Hepatocyte (in vitro differentiated cells): ENCODE measurements around the gene CCL14. TPM values are rescaled to one million over a fixed set of nuclear protein-coding genes. Genes with fewer than 3 reads are reported as not detected.

Experiments used
- DNase-seq: peaks from one replicate; pipeline ENCODE4 v3.0.0-alpha.2; 2016; ENCODE audit warnings: low spot score
- H2AFZ ChIP-seq: fragments of 200-600 bp; sonication (generic); 2 replicates; pipeline ENCODE4 v1.6.0; 2016; ENCODE audit warnings: antibody characterized with exemption, mild to moderate bottlenecking
- H3K27ac ChIP-seq: fragments of 200-600 bp; sonication (generic); 2 replicates; pipeline ENCODE4 v1.5.1; 2016; ENCODE audit warnings: mild to moderate bottlenecking
- H3K27me3 ChIP-seq: fragments of 200-600 bp; sonication (generic); 2 replicates; pipeline ENCODE4 v1.6.1; 2016
- H3K36me3 ChIP-seq: fragments of 200-600 bp; sonication (generic); replicated peaks from 2 replicates; pipeline ENCODE4 v1.5.1; 2016; ENCODE audit warnings: low read depth; ENCODE audit not compliant: insufficient read depth
- H3K4me1 ChIP-seq: fragments of 200-600 bp; sonication (generic); 2 replicates; pipeline ENCODE4 v1.5.1; 2016; ENCODE audit warnings: mild to moderate bottlenecking, moderate library complexity; ENCODE audit not compliant: insufficient read depth
- H3K4me2 ChIP-seq: fragments of 200-600 bp; sonication (generic); 2 replicates; pipeline ENCODE4 v1.6.0; 2016
- H3K4me3 ChIP-seq: fragments of 200-600 bp; sonication (generic); 2 replicates; pipeline ENCODE4 v1.5.1; 2016; ENCODE audit warnings: mild to moderate bottlenecking
- H3K79me2 ChIP-seq: fragments of 200-600 bp; sonication (generic); 2 replicates; pipeline ENCODE4 v1.6.0; 2017; ENCODE audit warnings: mild to moderate bottlenecking
- H3K9me2 ChIP-seq: fragments of 200-600 bp; sonication (generic); replicated peaks from 2 replicates; pipeline ENCODE4 v1.6.0; 2017; ENCODE audit warnings: mild to moderate bottlenecking; ENCODE audit not compliant: insufficient read depth
- H3K9me3 ChIP-seq: fragments of 200-600 bp; sonication (generic); 2 replicates; pipeline ENCODE4 v1.5.1; 2016; ENCODE audit warnings: low read depth, mild to moderate bottlenecking
- H4K20me1 ChIP-seq: fragments of 200-600 bp; sonication (generic); 2 replicates; pipeline ENCODE4 v1.6.0; 2016; ENCODE audit warnings: mild to moderate bottlenecking; ENCODE audit not compliant: insufficient read depth, poor library complexity, severe bottlenecking
- EZH2 ChIP-seq: fragments of 200-600 bp; sonication (generic); IDR thresholded peaks from 2 replicates; pipeline ENCODE4 v1.6.1; 2016; ENCODE audit warnings: antibody characterized with exemption, mild to moderate bottlenecking, borderline replicate concordance
- EZH2phosphoT487 ChIP-seq: fragments of 200-600 bp; sonication (generic); IDR thresholded peaks from one replicate; pipeline ENCODE4 v1.6.1; 2018; ENCODE audit warnings: antibody characterized with exemption, mild to moderate bottlenecking, low read depth, moderate library complexity; ENCODE audit not compliant: unreplicated experiment, severe bottlenecking
- WGBS: methylation state at CpG from one replicate; pipeline ENCODE4 v1.1.6; 2016; ENCODE audit warnings: low lambda C conversion rate; ENCODE audit errors: missing lambda C conversion rate; 5-methylcytosine and 5-hydroxymethylcytosine counted together
- polyA plus RNA-seq: library from polyadenylated mRNA; unstranded; fragments of >200 nt; fragmentation: Nextera tagmentation; extraction: Ambion mirVana; gene quantifications from 2 replicates; pipeline ENCODE4 v1.2.1, GENCODE V29; 2016
- total RNA-seq: library from RNA; depleted of rRNA; stranded (reverse); fragments of >200 nt; gene quantifications from 2 replicates; pipeline ENCODE4 v1.2.3, GENCODE V29; 2014
- TF ChIP-seq, protein P1 (sequence below): fragments of 200-600 bp; sonication (generic); IDR thresholded peaks from 2 replicates; pipeline ENCODE4 v1.5.1; 2016; ENCODE audit warnings: antibody characterized with exemption, mild to moderate bottlenecking; ENCODE audit not compliant: poor library complexity

The CCL14 gene
- total and polyA plus RNA-seq, 2 experiments from 2014 or later, result 0.27 to 0.56 TPM

DNA sequence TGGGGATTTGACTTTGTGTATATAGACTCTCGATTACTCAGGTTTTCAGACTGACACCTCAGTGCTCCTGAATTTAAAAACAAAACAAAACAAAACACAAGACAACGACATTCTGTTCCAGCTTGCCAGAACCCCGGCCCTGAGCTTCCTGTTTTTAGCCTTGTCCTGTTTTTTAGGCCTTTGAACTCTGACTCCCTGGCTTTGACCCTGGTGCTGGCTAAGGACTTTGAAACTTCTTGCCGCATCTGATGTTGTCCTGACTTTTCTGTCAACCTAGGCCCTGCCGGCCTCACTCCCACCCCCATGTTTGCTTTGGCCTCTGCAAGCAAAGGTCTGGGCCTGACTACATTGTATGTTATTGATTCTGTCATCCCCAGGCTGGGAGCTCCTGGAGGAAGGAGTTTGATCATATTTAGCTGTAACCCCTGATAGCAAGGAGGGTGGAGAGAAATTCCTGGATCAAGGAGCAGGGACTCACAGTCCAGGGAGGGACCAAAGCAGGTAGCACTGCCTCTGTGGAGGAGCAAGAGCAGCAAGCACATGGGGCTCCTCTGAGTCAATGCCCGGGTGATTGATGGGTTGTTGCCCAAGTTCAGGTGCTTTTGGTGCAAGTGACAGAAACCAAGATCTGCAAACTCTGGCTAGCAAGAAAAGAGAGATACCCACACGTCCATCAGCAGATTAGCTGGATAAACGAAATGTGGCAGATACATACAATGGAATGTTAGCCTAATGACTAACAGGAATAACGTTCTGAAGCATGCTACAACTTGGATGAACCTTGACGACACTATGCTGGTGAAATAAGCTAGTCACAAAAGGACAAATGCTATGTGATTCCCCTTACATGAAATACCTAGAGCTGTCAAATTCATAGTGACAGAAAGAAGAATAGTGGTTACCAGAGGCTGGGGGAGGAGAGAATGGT lies 12.9 kb downstream of the CCL14 start:
- TF ChIP-seq EZH2phosphoT487 (no peak), EZH2 (no peak)
- TF ChIP-seq, protein P1, sequence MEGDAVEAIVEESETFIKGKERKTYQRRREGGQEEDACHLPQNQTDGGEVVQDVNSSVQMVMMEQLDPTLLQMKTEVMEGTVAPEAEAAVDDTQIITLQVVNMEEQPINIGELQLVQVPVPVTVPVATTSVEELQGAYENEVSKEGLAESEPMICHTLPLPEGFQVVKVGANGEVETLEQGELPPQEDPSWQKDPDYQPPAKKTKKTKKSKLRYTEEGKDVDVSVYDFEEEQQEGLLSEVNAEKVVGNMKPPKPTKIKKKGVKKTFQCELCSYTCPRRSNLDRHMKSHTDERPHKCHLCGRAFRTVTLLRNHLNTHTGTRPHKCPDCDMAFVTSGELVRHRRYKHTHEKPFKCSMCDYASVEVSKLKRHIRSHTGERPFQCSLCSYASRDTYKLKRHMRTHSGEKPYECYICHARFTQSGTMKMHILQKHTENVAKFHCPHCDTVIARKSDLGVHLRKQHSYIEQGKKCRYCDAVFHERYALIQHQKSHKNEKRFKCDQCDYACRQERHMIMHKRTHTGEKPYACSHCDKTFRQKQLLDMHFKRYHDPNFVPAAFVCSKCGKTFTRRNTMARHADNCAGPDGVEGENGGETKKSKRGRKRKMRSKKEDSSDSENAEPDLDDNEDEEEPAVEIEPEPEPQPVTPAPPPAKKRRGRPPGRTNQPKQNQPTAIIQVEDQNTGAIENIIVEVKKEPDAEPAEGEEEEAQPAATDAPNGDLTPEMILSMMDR, result no peak
- no peaks in the 10 kb centered on the region for H3K36me3 ChIP-seq
- H2AFZ ChIP-seq, result no peak overlapping the region
- 30% methylated on average over 10 of the region's 10 CpGs for WGBS
- H3K27ac ChIP-seq, result peak overlapping the region; percentile 82
- H3K4me1 ChIP-seq, result peaks cover 27% of the 10 kb centered on the region
- peak overlapping the region; percentile 32 for H3K4me2 ChIP-seq
- H3K79me2 ChIP-seq, result no peaks in the 10 kb centered on the region
- H3K4me3 ChIP-seq, result no peak overlapping the region
- DNase-seq, result peak; percentile 61
- H3K27me3 ChIP-seq, result no peaks in the 10 kb centered on the region
- no peaks in the 10 kb centered on the region for H3K9me3 ChIP-seq
- no peaks in the 10 kb centered on the region for H4K20me1 ChIP-seq
- H3K9me2 ChIP-seq, result no peaks in the 10 kb centered on the region

- Histone ChIP-seq H3K36me3 (no peaks in the 10 kb centered on the region), H3K4me1 (peaks cover 27% of the 10 kb centered on the region), H3K9me3 (no peaks in the 10 kb centered on the region), H3K27ac (peak overlapping the region; percentile 82), H4K20me1 (no peaks in the 10 kb centered on the region), H3K79me2 (no peaks in the 10 kb centered on the region), H3K4me2 (peak overlapping the region; percentile 32), H2AFZ (no peak overlapping the region), H3K9me2 (no peaks in the 10 kb centered on the region), H3K27me3 (no peaks in the 10 kb centered on the region), H3K4me3 (no peak overlapping the region)
- peak; percentile 62 for DNase-seq
- WGBS, result 65% methylated on average over 4 of the region's 4 CpGs
- TF ChIP-seq EZH2 (no peak), EZH2phosphoT487 (no peak)
- TF ChIP-seq, protein P1, result no peak
These were observed 13.6 kb downstream of the CCL14 start for GRCh38 chr17:35972945-35973332.

DNA sequence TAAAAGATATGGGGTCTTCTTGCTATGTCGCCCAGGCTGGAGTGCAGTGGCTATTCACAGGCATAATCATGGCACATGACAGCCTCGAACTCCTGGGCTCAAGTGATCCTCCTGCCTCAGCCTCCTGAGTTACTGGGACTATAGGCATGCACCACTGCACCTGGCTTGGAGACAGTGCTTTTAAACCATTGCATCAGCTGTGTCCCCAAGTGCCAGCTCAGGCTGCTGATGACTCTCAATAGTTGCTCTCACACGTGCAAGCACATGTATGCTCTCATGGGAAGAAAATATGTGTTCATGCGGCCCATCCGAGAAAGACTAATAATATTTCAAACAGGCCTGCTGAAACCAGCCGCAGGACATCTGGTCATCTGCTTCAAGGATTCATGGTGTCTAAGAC lies 14.0 kb downstream of the CCL14 start:
- Histone ChIP-seq H3K9me2 (no peaks in the 10 kb centered on the region), H3K4me1 (peaks cover 27% of the 10 kb centered on the region), H3K4me2 (peak overlapping the region; percentile 24), H3K4me3 (no peak overlapping the region), H4K20me1 (no peaks in the 10 kb centered on the region), H3K9me3 (no peaks in the 10 kb centered on the region), H3K79me2 (no peaks in the 10 kb centered on the region), H2AFZ (no peak overlapping the region), H3K27ac (peak overlapping the region; percentile 82), H3K36me3 (no peaks in the 10 kb centered on the region), H3K27me3 (no peaks in the 10 kb centered on the region)
- no peak for DNase-seq
- TF ChIP-seq EZH2 (no peak), EZH2phosphoT487 (no peak)
- TF ChIP-seq, protein P1, result no peak
- 66% methylated on average over 6 of the region's 6 CpGs for WGBS
